Neural progenitor cell (in vitro differentiated cells): ENCODE data around the gene KPNA4.

Experiments
- CTCF ChIP-seq: fragments of 200-600 bp; sonication (generic); IDR thresholded peaks from 2 replicates; pipeline ENCODE4 v1.5.1; 2017; ENCODE audit warnings: antibody characterized with exemption, mild to moderate bottlenecking
- EZH2 ChIP-seq: fragments of 200-600 bp; sonication (generic); IDR thresholded peaks from 2 replicates; pipeline ENCODE4 v1.6.1; 2017; ENCODE audit warnings: antibody characterized with exemption, mild to moderate bottlenecking, moderate library complexity
- EZH2phosphoT487 ChIP-seq: fragments of 200-600 bp; sonication (generic); IDR thresholded peaks from 2 replicates; pipeline ENCODE4 v1.6.1; 2017; ENCODE audit warnings: antibody characterized with exemption

GRCh38 chr3:160470181-160470580 lies 95.2 kb downstream of the KPNA4 start:
- TF ChIP-seq CTCF (no peak), EZH2 (no peak), EZH2phosphoT487 (no peak)
